Natural killer cell treated with Interleukin-12 subunit alpha and Interleukin-12 subunit beta and Interleukin-15 and Interleukin-18, amount 100 ng/mL, for 72 hours (primary cell): ENCODE measurements around the gene OBI1. TPM values are rescaled to one million over a fixed set of nuclear protein-coding genes. Genes with fewer than 3 reads are reported as not detected.
A peak's percentile ranks its signal among the peaks of the same experiment; 100 is the strongest.

Experiments used
- ATAC-seq, 2 donors: fragments of 150-1000 bp; cut with Tn5 transposase in 1 of 2; sonication (Bioruptor Pico), chemical (Tn5 transposase) in 1 of 2; 2 replicates each; pipeline ENCODE4 v1.10.0; 2021
- DNase-seq: peaks from one replicate; pipeline ENCODE4 v3.0.0; 2022; ENCODE audit warnings: low spot score
- H3K27ac Mint-ChIP-seq, 2 donors: 1 replicate in 1 of 2; 2 replicates in 1 of 2; pipeline ENCODE4 v1.8.0; 2022; ENCODE audit warnings: mixed read lengths in 2 of 2, mild to moderate bottlenecking in 1 of 2, moderate library complexity in 1 of 2
- H3K27me3 Mint-ChIP-seq, 2 donors: 1 replicate in 1 of 2; 2 replicates in 1 of 2; pipeline ENCODE4 v1.8.0; 2022; ENCODE audit warnings: mixed read lengths in 2 of 2
- H3K36me3 Mint-ChIP-seq: one replicate; pipeline ENCODE4 v1.8.0; 2022; ENCODE audit warnings: mixed read lengths
- H3K4me1 Mint-ChIP-seq, 2 donors: 1 replicate in 1 of 2; 2 replicates in 1 of 2; pipeline ENCODE4 v1.8.0; 2022; ENCODE audit warnings: low read depth in 2 of 2, mixed read lengths in 2 of 2, mild to moderate bottlenecking in 1 of 2
- H3K4me3 Mint-ChIP-seq: one replicate; pipeline ENCODE4 v1.8.0; 2022; ENCODE audit warnings: mixed read lengths
- H3K9me3 Mint-ChIP-seq: 2 replicates; pipeline ENCODE4 v1.8.0; 2022; ENCODE audit warnings: mixed read lengths
- total RNA-seq, 2 donors: library from RNA; stranded (reverse); gene quantifications; one replicate each; pipeline ENCODE4 v1.2.3, GENCODE V29; 2022

Gene OBI1
- 10 to 100 TPM; 16.9 to 19.6 TPM for total RNA-seq

- DNase-seq (peak; percentile 94), ATAC-seq (peak; percentile 98 to 99)
- peaks cover 34 to 38% of the 10 kb centered on the region in 2 donors for H3K4me1 Mint-ChIP-seq
- peaks cover 0 to 2% of the 10 kb centered on the region in 2 donors for H3K27me3 Mint-ChIP-seq
- H3K4me3 Mint-ChIP-seq, result peak within 1 kb of the TSS; percentile 99
- H3K36me3 Mint-ChIP-seq, result peaks cover 5% of the 10 kb centered on the region
- no peaks in the 10 kb centered on the region for H3K9me3 Mint-ChIP-seq
- H3K27ac Mint-ChIP-seq, result peak within 1 kb of the TSS; percentile 94 to 99
Observed at GRCh38 chr13:78658630-78659449, at the start of gene OBI1. TSS of gene OBI1 (minus strand) at chr13:78659155. CDS start at chr13:78659120, 35 bp downstream.

- no peak for ATAC-seq
- Mint-ChIP-seq H3K27ac (no peak overlapping the region), H3K36me3 (no peaks in the 10 kb centered on the region), H3K27me3 (peaks cover 8 to 29% of the 10 kb centered on the region in 2 donors), H3K4me1 (no peaks in the 10 kb centered on the region), H3K9me3 (peaks cover 3% of the 10 kb centered on the region), H3K4me3 (no peak overlapping the region)
- no peak for DNase-seq
Observed at GRCh38 chr13:78701383-78701782, 42.4 kb upstream of the OBI1 start.

- DNase-seq, result no peak
- H3K4me3 Mint-ChIP-seq, result no peak overlapping the region
- no peaks in the 10 kb centered on the region for H3K4me1 Mint-ChIP-seq
- peaks cover 8 to 36% of the 10 kb centered on the region in 2 donors for H3K27me3 Mint-ChIP-seq
- H3K36me3 Mint-ChIP-seq, result no peaks in the 10 kb centered on the region
- H3K9me3 Mint-ChIP-seq, result peaks cover 3% of the 10 kb centered on the region
- ATAC-seq, result no peak
- H3K27ac Mint-ChIP-seq, result no peak overlapping the region
Observed at GRCh38 chr13:78700121-78700910, 41.4 kb upstream of the OBI1 start.

GRCh38 chr13:78689011-78689410 lies 30.1 kb upstream of the OBI1 start:
- H3K27me3 Mint-ChIP-seq, result peaks cover 0 to 18% of the 10 kb centered on the region in 2 donors
- no peak for ATAC-seq
- H3K9me3 Mint-ChIP-seq, result no peaks in the 10 kb centered on the region
- H3K4me3 Mint-ChIP-seq, result no peak overlapping the region
- no peaks in the 10 kb centered on the region for H3K4me1 Mint-ChIP-seq
- no peak for DNase-seq
- no peak overlapping the region for H3K27ac Mint-ChIP-seq
- H3K36me3 Mint-ChIP-seq, result no peaks in the 10 kb centered on the region

- no peaks in the 10 kb centered on the region for H3K4me1 Mint-ChIP-seq
- no peak overlapping the region for H3K27ac Mint-ChIP-seq
- no peaks in the 10 kb centered on the region for H3K9me3 Mint-ChIP-seq
- H3K27me3 Mint-ChIP-seq, result peaks cover 3 to 28% of the 10 kb centered on the region in 2 donors
- no peak for ATAC-seq
- no peak overlapping the region for H3K4me3 Mint-ChIP-seq
- no peak for DNase-seq
- H3K36me3 Mint-ChIP-seq, result no peaks in the 10 kb centered on the region
Observed at GRCh38 chr13:78686461-78686860, 27.5 kb upstream of the OBI1 start.

GRCh38 chr13:78680576-78681350 lies 21.8 kb upstream of the OBI1 start:
- ATAC-seq, result no peak
- Mint-ChIP-seq H3K4me1 (no peaks in the 10 kb centered on the region), H3K4me3 (no peak overlapping the region), H3K27me3 (peaks cover 3 to 22% of the 10 kb centered on the region in 2 donors), H3K36me3 (no peaks in the 10 kb centered on the region), H3K27ac (no peak overlapping the region), H3K9me3 (no peaks in the 10 kb centered on the region)
- no peak for DNase-seq

- no peak for DNase-seq
- Mint-ChIP-seq H3K36me3 (no peaks in the 10 kb centered on the region), H3K4me1 (no peaks in the 10 kb centered on the region), H3K27me3 (peaks cover 3 to 22% of the 10 kb centered on the region in 2 donors), H3K9me3 (no peaks in the 10 kb centered on the region), H3K27ac (no peak overlapping the region), H3K4me3 (no peak overlapping the region)
- no peak for ATAC-seq
Observed at GRCh38 chr13:78680115-78680561, 21.2 kb upstream of the OBI1 start.

GRCh38 chr13:78679329-78679728 lies 20.4 kb upstream of the OBI1 start:
- no peak overlapping the region for H3K27ac Mint-ChIP-seq
- H3K27me3 Mint-ChIP-seq, result peaks cover 3 to 28% of the 10 kb centered on the region in 2 donors
- no peak overlapping the region for H3K4me3 Mint-ChIP-seq
- H3K36me3 Mint-ChIP-seq, result no peaks in the 10 kb centered on the region
- no peaks in the 10 kb centered on the region for H3K9me3 Mint-ChIP-seq
- ATAC-seq (no peak), DNase-seq (no peak)
- no peaks in the 10 kb centered on the region for H3K4me1 Mint-ChIP-seq

GRCh38 chr13:78675112-78675511 lies 16.2 kb upstream of the OBI1 start:
- no peaks in the 10 kb centered on the region for H3K36me3 Mint-ChIP-seq
- H3K27me3 Mint-ChIP-seq, result peaks cover 10 to 27% of the 10 kb centered on the region in 2 donors
- no peaks in the 10 kb centered on the region for H3K9me3 Mint-ChIP-seq
- no peak overlapping the region for H3K27ac Mint-ChIP-seq
- no peaks in the 10 kb centered on the region for H3K4me1 Mint-ChIP-seq
- DNase-seq (no peak), ATAC-seq (no peak)
- H3K4me3 Mint-ChIP-seq, result no peak overlapping the region

- Mint-ChIP-seq H3K4me1 (no peaks in the 10 kb centered on the region), H3K9me3 (no peaks in the 10 kb centered on the region), H3K27me3 (peaks cover 12 to 27% of the 10 kb centered on the region in 2 donors), H3K4me3 (no peak overlapping the region), H3K36me3 (no peaks in the 10 kb centered on the region), H3K27ac (no peak overlapping the region)
- no peak for DNase-seq
- no peak for ATAC-seq
Observed at GRCh38 chr13:78674638-78675037, 15.7 kb upstream of the OBI1 start.

GRCh38 chr13:78662467-78662866 lies 3.5 kb upstream of the OBI1 start:
- no peak overlapping the region for H3K27ac Mint-ChIP-seq
- no peaks in the 10 kb centered on the region for H3K36me3 Mint-ChIP-seq
- peaks cover 0 to 4% of the 10 kb centered on the region in 2 donors for H3K27me3 Mint-ChIP-seq
- no peaks in the 10 kb centered on the region for H3K9me3 Mint-ChIP-seq
- H3K4me1 Mint-ChIP-seq, result peaks cover 20 to 27% of the 10 kb centered on the region in 2 donors
- DNase-seq (no peak), ATAC-seq (no peak)
- no peak overlapping the region for H3K4me3 Mint-ChIP-seq

GRCh38 chr13:78660495-78660857 lies 1.5 kb upstream of the OBI1 start:
- Mint-ChIP-seq H3K4me3 (peak overlapping the region; percentile 99), H3K9me3 (no peaks in the 10 kb centered on the region), H3K27me3 (peaks cover 0 to 4% of the 10 kb centered on the region in 2 donors), H3K27ac (peak overlapping the region in 1 of 2 donors; percentile 94), H3K36me3 (peaks cover 4% of the 10 kb centered on the region), H3K4me1 (peaks cover 27 to 31% of the 10 kb centered on the region in 2 donors)
- no peak for DNase-seq
- no peak for ATAC-seq

GRCh38 chr13:78659732-78660494 lies 958 bp upstream of the OBI1 start:
- H3K4me3 Mint-ChIP-seq, result peak overlapping the region; percentile 99
- peak overlapping the region; percentile 94 to 99 for H3K27ac Mint-ChIP-seq
- ATAC-seq (no peak), DNase-seq (no peak)
- H3K27me3 Mint-ChIP-seq, result peaks cover 0 to 4% of the 10 kb centered on the region in 2 donors
- H3K4me1 Mint-ChIP-seq, result peaks cover 32 to 36% of the 10 kb centered on the region in 2 donors
- H3K9me3 Mint-ChIP-seq, result no peaks in the 10 kb centered on the region
- peaks cover 5% of the 10 kb centered on the region for H3K36me3 Mint-ChIP-seq
